Glomerular visceral epithelial cell (primary cell): ENCODE measurements around the gene SUB1.
"Not testable (repeated sequence)": the region's sequence is repeated elsewhere in the genome, so short reads cannot be mapped to it uniquely, and the experiment has no call there.

ENCODE experiments used
- DNase-seq: peaks from one replicate; pipeline ENCODE4 v3.0.0-alpha.2; 2016; ENCODE audit errors: extremely low spot score

Gene SUB1

DNA sequence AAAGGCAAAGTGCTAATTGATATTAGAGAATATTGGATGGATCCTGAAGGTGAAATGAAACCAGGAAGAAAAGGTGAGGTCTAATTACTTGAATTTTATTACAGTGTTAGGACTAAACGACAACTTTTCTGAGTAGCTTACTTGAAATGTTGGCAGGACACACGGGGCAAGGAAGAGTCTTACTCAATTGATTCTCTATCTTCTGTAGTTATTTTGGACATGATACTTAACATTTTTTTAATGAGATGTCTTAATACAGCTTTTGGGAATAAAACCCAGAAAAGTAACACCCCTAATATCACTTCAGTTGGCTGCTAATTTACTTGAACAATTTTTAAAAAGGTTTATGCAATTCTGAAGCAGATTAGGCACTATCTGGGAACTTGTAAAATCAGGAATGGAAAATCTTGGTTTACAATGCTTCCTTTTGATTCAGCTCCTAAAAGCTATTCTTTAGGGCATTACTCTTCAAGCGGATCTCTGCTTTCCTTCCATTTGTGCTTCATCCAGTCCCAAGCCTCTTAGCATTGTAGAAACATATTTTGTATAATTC, 13.7 kb downstream of the SUB1 start:
- no peak for DNase-seq

DNA sequence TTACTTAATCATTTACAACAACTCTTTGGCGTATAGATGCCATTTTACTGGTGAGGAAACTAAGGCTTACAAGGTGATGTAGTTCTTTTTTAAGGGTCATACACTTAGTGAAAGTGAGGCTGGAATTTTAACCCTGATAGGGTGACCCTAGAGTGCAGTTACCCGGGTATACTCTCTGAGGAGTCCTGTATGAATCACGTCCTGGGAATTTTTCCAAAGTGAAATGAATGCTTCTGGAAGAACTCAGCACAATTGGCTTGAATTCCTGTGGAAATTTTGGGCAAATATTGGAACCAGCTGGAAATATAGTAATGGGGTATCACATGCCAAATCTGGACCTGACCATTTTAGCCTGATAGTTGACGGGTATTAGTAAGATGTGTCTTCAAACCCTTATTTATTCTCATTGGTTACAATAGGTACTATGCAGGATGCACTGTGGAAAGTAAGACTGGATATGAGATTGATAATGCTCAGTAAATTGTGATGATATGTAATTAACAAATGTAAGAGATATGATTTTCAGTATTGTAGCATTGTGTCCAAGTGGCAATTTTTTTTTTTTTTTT, 14.8 kb downstream of the SUB1 start:
- DNase-seq = peak; percentile 63

DNA sequence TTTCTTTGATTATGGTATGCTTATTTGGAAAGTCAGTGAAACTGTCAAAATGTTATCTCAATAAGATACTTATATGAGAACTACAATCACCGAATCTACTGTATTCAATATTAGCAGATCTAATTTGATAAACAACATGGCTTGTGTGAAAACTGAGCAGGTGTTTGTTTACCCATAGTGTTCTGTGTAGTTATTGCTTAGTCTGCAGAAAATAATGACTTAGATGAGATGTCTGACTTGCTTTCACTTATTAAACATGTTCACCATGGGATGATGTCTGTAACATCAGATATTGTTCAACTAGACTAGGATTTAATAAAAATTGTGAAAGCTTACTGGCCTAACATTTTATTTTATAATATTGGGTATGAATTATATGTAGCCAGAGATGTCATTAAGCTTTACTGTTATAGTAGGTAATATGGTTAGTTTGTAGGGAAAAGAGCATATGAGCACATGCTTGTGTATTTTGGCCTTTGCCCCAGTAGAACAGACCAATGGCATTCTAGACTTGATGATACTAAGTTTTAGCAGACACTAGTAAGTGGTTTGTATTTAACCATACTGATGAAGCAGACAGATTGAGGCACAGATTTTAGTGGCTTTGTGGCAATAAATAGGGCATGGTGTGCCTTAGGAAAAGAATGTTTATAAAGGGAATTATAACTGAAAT, 16.4 kb downstream of the SUB1 start:
- DNase-seq = no peak

DNA sequence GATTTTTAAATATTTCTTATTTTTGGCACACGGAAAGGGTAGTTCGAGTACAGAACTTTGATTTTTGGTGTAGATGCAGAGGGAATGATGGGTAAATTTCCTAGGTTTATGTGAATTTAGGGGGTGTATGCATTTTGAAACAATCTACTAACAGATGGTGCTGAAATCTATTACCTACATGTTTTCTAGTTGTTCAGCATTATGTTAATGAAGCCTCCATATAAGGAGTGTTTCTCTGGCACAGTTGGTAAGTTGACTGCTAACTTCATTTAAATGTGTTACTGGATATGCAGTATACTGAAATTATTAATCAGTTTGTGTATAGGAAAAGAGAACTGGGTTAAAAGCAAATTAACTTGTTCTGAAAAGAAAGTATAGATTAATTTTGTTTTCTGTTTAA, 17.5 kb downstream of the SUB1 start:
- no peak for DNase-seq

DNA sequence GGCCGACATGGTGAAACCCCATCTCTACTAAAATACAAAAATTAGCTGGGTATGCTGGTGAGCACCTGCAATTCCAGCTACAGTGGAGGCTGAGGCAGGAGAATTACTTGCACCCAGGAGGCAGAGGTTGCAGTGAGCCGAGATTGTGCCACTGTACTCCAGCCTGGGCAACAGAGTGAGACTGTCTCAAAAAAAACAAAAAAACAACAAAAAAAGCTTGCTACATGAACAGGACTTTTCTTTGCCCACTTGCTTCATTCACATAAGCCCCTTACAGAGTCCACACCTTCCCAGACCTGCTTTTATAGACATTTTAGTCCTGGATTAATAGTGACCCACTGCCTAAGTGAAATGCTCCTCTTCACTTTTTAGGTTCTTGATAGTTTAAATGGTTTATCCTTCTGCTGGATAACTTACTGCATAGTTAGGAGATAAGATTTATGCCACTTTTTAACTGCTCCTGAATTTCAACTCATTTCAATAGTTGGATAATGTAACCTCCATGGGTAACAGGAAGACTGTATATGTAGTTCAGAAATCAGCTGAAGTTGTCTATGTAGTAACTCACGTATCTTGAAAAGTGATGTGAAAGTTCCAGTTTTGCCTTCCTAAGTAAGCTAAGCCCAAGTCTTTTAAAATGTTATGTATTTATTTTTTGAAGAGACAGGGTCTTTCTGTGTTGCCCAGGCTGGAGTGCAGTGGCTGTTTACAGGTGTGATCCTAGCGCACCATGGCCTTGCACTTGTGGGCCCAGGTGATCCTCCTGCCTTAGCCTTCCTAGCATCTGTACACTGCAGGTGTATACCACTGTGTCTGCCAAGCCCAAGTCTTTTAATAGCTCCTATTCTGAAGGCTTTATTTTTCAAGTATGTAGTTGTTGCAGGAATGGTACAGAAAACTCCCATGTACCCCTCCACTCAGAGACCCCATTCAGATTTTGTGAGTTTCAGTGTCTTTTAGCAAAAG, 19.7 kb downstream of the SUB1 start:
- DNase-seq = no peak

DNA sequence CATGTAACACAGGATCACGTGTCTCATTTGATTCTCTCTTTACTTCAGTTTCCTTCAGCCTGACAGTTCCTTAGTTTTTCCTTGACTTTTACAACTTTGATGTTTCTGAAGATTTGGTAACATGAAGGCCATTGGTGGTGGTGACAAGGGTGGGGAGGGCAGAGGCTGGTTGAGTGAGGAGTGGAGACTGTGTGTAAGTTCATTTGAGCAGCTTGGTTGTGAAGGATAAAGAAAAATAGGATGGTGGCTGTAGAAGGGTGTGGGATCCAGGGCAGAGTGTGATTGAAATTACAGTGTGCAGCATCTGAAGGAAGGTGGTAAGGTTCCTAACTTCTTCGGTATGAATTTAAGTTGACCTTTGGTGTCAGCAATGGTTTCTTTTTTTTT, 20.4 kb downstream of the SUB1 start:
- DNase-seq = no peak

DNA sequence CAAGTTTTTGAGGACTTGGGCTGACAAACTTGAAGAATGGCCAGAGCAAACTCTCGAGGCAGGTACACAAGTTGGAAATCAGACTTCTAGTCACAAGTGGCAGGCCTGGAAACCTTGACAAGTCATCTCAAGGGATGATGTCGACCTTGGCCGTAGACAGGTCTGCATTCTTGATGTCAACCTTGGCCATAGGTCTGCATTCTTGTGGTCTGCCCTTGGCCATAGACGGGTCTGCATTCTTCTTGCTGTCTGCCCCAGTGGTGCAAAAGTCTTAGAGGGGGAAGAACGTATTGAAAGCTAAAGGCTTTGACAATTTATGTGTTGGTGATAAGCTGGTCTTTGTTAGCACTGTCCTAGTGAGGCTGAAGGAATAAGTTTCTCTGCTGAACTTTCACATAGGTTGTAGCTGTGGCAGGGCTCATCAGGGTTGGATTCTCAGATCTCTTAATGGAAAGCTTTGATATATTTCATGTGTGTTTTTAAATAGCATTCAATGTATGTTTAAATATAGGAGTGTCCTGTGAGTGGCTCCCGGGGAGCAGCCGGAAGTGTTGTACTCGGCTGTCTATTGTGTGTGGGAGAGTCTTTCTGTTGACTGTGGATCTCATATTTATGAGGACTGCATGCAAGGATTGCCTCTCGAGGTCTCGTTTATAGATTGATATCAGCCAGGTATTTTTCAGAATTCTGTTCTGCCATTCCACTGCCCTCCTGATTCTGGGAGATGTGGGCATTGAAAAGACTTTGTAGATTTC, 27.0 kb downstream of the SUB1 start:
- peak; percentile 71 for DNase-seq

DNA sequence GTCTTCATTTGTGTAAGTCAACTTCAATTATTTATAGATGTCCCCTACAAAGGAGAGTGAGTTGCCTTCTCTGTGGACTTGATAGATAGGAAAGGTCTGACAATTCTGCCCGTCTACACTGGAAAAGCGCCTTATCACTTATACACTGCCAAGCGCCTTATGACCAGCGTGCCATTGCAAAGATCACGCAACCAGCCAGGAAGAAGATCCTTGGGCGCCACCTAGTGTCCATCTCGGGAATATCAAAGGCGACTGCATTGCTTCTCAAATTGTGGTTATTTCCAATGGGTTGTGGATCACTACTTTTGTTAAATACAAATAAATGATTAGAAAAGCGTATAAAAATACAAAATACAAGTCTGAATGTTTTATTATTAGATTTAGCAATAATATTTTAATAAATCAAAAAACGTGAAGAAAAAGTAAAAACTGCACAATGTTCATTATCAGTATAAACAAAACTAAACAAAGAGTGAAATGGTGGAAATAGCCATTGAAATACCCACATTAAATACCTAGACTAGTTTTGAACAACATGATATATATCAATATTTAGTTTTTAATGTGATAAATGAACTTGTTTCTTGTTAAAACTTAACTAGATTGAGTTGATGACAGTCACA, 27.8 kb downstream of the SUB1 start:
- peak; percentile 82 for DNase-seq

DNA sequence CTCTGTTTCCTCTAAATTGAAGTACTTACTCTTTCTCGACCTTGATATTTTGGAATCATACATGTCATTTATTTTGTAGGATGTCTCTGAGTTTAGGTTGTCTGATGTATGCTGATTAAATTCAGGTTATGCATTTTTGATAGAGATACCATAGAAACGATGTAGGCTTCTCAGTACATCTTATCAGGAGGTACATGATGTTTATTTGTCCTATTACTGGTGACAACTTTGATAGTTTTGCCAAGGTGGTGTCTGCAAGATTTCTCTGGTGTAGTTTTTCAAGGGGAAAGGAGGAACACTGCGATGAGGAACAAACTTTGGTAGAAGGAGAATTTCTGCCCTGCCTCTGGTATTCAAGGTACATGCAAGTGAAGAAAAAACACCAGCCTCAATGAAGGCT, 29.9 kb downstream of the SUB1 start:
- DNase-seq = no peak

DNA sequence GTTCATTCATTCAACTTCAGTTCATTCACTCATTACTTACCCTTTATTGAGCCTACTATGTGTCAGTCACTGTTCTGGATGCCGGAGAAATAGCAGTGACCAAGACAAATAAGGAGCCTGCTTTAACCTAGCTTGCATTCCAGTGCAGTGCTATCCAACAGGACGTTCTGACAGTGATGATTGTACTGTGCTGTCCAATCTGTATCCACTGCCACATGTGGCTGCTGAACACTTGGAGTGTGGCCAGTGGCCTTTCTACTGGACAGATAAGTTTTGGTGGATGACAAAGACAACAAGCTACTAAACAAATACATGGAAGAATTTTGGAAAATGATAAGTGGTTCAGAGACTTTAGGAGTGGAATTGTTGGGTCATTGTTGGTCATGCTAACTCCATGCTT, 33.6 kb downstream of the SUB1 start:
- DNase-seq = no peak

DNA sequence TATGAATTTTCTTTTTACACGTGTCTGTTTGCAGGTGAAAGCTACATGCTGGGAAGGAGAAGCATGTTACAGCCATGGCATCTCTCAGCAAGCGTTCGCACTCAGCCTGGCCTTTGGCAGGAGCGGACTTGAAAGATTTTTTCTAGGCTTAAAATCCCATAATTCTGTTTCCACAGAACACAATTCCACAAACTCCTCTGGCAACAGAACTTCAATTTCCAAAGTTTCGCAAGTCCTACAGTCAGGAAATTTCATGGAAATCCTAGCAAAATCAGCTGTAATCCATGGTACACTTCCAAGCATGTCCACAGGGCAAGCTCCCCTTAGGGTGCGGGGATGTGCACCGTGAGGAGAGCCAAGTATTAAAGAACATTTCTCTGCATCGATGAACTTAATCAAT, 35.9 kb downstream of the SUB1 start:
- DNase-seq = no peak

DNA sequence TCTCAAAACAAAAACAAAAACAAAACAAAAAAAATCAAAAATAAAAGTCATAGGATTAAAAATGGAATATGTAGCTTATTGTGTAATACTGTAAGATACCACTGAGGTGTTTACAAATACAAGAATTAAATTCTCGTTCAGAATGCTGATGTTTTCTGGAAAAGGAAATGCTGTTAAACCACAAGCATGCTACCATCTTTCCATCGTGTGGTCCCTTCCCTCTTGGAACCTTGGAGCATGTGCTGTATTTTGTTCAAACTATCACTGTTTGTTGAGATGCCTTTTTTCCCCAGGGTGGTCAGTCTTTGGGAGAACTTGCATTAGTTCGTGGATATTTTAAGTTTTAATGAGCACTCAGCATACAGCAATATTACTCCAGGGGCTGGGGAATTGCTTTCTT, 39.7 kb downstream of the SUB1 start:
- DNase-seq = no peak

DNA sequence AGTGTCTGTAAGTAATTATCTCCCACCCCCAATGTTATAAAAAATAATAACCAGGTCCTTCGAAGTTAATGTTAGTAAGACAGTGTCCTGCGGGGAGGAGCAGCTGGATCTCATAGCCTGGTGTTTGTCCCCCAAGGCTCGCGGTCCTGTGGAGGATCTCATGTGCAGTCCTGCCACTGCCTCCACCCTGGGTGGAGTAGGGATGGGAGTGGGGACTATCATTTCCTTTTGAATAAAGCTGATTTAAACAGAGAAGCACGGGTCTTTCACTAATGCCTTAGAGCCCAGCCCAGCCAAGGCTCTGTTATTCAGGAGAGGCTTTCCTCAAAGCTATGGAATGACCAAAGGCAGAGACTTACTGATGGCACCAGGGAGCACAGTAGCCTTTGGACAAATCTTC, 40.2 kb downstream of the SUB1 start:
- no peak for DNase-seq

DNA sequence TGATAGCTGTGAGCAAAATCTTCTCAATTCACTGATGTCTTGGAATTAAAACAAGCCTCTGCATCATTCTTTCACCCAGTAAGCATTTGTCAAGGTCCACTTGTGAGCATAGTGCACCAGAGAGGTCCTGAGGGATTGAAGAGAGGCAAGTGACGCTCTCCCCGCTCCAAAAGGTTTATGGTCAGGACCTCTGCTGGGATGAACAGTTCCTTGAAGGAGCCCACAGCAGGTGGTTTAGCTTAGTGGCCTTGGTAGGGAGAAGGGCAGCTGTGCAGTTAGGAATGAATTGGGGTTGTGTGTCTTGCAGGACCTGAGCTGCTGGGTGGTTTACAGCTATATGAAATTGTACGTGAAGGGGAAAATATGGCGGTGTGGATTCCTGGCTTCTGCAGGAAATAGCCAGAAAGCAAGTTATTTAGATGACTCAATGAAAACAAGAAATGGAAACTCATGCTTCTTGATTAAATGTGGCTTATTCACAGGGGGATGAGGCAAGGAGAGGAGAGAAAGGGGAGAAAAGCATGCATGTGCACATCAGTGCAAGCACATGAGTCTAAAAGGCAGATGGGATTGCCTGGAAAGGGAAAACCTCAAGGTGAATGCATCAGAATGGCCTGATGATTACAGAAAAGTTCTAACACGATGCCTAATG, 42.0 kb downstream of the SUB1 start:
- DNase-seq = no peak

DNA sequence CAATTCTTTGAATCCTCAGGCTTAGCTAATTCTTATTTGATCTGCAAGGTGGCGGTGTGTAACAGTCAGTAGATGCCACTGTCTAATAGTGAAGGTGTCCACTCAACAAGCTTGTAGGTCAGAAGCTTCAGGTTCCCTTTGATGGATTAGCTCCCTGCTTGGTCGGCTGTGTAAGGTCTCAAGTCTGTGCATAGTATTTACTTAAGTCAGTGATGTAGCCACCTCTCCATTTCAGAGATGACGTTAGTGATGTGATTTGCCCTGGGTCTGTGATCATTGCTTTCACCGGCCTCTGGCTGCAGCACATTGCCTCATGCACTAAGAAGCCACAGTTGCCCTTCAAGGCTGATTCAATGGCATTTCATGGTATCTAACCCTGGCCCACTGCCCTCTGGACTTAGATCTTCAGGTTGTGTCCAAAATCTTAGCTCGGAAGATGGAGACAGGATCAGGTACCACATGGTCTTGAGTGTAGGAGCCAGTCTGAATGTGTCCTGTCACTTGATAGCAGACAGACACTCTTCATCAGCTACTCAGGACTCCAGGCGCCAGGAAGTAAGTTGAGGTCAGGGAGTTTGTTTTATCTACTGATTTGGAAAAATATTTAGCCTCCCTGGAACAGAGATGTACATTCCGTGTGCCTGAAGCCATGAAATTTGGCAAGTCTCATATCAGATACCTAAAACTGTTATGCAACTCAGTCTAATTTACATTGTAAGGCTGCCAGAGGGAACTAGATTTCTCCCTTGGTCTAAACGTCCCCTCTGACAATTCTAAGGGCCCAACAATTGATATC, 42.9 kb downstream of the SUB1 start:
- peak; percentile 11 for DNase-seq

DNA sequence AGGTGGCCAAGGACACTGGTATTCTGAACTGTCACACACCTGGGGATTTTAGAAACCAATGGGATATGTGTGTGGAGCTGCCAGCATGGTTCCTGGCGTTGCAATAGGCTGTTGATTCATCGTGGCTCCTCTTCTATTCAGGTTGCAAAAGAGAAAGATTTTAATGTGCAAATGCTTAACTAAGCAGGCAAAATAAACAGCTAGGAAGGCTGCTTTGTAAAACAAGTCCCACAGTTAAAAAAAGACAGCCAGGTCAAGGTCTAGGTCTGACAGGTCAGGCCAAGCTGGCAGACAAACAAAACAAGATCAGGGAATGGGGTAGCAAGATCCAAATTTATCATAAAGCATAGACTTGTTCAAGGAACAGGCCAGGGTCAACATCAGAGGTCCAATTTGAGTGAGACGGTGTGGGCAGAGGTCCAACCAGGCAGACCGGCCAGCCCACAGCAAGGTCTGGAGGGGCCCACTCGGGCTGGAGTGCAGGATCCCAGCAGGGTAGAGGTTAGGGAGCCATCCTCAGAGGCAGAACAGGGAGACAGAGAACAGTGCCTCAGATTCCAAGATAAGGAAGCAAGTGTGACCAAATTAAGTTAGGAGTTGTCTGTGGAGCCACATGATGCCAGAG, 45.6 kb downstream of the SUB1 start:
- DNase-seq = no peak

DNA sequence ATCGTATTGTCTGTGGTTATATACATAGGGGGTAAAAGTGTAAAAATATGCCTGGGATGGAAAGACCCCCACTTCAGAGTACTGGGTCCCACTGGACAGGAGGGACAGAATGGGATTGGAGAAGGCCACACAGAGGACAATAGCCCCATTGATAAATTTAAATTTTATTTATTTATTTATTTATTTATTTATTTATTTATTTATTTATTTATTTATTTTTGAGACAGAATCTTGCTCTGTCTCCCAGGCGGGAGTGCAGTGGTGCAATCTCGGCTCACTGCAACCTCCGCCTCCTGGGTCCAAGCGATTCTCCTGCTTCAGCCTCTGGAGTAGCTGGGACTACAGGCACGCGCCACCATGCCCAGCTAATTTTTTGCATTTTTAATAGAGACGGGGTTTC, 47.7 kb downstream of the SUB1 start:
- not testable (repeated sequence) for DNase-seq

DNA sequence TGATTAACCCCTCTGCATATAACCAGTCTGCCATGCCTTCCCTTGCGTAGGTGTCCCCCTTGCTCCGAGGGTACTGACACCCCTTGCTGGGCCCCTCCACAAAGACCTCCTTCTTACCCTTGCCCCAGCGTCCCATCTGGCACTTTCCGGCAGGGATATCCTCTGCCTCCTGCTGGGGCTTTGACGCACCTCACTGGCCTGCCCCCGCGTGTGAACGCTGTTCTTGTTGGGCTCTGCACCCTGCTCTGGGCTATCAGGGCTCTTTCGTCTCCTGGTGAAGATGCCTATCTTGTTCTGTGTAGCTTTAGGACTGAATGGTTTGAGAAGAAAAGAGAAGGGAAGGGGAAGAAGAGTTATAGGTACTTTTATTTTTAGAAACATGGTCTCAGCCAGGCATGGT, 53.0 kb downstream of the SUB1 start:
- no peak for DNase-seq

DNA sequence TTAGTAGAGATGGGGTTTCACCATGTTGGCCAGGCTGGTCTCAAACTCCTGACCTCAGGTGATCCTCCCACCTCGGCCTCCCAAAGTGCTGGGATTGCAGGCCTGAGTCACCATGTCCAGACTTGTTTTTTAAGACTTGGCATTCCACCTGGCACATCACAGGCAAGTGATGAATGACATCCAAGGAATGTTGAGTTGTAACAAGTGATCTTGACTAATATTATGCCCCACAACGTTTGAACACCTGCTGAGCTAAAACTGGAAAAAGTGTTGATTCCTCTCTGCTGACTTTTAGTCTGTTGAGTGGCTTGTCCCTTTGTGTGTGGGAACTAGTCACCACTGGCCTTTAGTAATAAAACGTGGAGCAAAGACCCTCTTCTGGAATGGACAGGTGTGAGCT, 54.6 kb downstream of the SUB1 start:
- peak; percentile 43 for DNase-seq
